WTC11 (cell line): ENCODE data around the gene HYCC2. TPM values are rescaled to one million over a fixed set of nuclear protein-coding genes. Genes with fewer than 3 reads are reported as not detected.

Experiments used
- ATAC-seq: fragments of 200-7000 bp; cut with Tn5 transposase; 2 replicates; pipeline ENCODE4 v1.10.0; 2021; ENCODE audit warnings: mild to moderate bottlenecking, moderate library complexity
- CTCF ChIA-PET: fragments of 300-600 bp; sonication (Branson Sonifier 250); formaldehyde crosslinking; loops from one replicate; lab custom pipeline; 2021; ENCODE audit warnings: antibody characterized with exemption; lab: Charles Lee
- POLR2A ChIA-PET: fragments of 350-600 bp; sonication (Branson Sonifier 250); formaldehyde crosslinking; loops from one replicate; lab custom pipeline; 2021; ENCODE audit warnings: antibody characterized with exemption; lab: Charles Lee
- DNase-seq: peaks from one replicate; pipeline ENCODE4 v3.0.0; 2021; ENCODE audit warnings: low spot score
- H3K27ac Mint-ChIP-seq: 2 replicates; pipeline ENCODE4 v1.8.0; 2021; ENCODE audit warnings: mixed read lengths
- H3K27me3 Mint-ChIP-seq: 2 replicates; pipeline ENCODE4 v1.8.0; 2021; ENCODE audit warnings: low read depth, mild to moderate bottlenecking, moderate library complexity, mixed read lengths
- H3K36me3 Mint-ChIP-seq: 2 replicates; pipeline ENCODE4 v1.8.0; 2021; ENCODE audit warnings: mixed read lengths
- H3K4me1 Mint-ChIP-seq: 2 replicates; pipeline ENCODE4 v1.8.0; 2022; ENCODE audit warnings: mixed read lengths
- H3K4me3 Mint-ChIP-seq: 2 replicates; pipeline ENCODE4 v1.8.0; 2021; ENCODE audit warnings: mild to moderate bottlenecking, moderate library complexity, mixed read lengths
- H3K9me3 Mint-ChIP-seq: 2 replicates; pipeline ENCODE4 v1.8.0; 2021; ENCODE audit warnings: mixed read lengths
- CBFB ChIP-seq: sonication (generic); formaldehyde crosslinking; IDR thresholded peaks from 2 replicates; pipeline ENCODE4 v1.8.1; 2022; ENCODE audit warnings: mild to moderate bottlenecking, low read depth, missing genetic modification reagents
- CREM ChIP-seq: sonication (generic); formaldehyde crosslinking; IDR thresholded peaks from 2 replicates; pipeline ENCODE4 v1.8.1; 2022; ENCODE audit warnings: mild to moderate bottlenecking, missing genetic modification reagents, moderate library complexity
- ETV6 ChIP-seq: sonication (generic); formaldehyde crosslinking; IDR thresholded peaks from 2 replicates; pipeline ENCODE4 v1.8.1; 2022; ENCODE audit warnings: mild to moderate bottlenecking, missing genetic modification reagents
- GABPB1 ChIP-seq: sonication (generic); formaldehyde crosslinking; IDR thresholded peaks from 2 replicates; pipeline ENCODE4 v1.8.1; 2023; ENCODE audit warnings: mild to moderate bottlenecking, missing genetic modification reagents
- GTF2I ChIP-seq: fragments of 250-450 bp; sonication (Bioruptor Pico); conservative IDR thresholded peaks from 2 replicates; pipeline ENCODE4 v1.4.0; 2021; ENCODE audit warnings: mild to moderate bottlenecking
- NFATC4 ChIP-seq: fragments of 250-450 bp; sonication (Bioruptor Pico); IDR thresholded peaks from 2 replicates; pipeline ENCODE4 v1.9.0; 2021; ENCODE audit warnings: mild to moderate bottlenecking
- NR3C1 ChIP-seq: sonication (generic); formaldehyde crosslinking; conservative IDR thresholded peaks from 2 replicates; pipeline ENCODE4 v1.8.1; 2023; ENCODE audit warnings: low read depth, mild to moderate bottlenecking, missing genetic modification reagents
- TEAD4 ChIP-seq: sonication (generic); formaldehyde crosslinking; IDR thresholded peaks from 2 replicates; pipeline ENCODE4 v1.8.0; 2022; ENCODE audit warnings: mild to moderate bottlenecking, missing genetic modification reagents
- ZNF423 ChIP-seq: fragments of 250-450 bp; sonication (Bioruptor Pico); IDR thresholded peaks from 2 replicates; pipeline ENCODE4 v2.1.2; 2022; ENCODE audit warnings: mild to moderate bottlenecking, moderate library complexity
- ZNF671 ChIP-seq: fragments of 250-450 bp; sonication (Bioruptor Pico); IDR thresholded peaks from 2 replicates; pipeline ENCODE4 v1.8.0; 2021; ENCODE audit warnings: mild to moderate bottlenecking
- total RNA-seq: library from RNA; stranded (reverse); gene quantifications from 3 replicates; pipeline ENCODE4 v1.2.3, GENCODE V29; 2021
- TF ChIP-seq, protein P1 (sequence below): sonication (generic); formaldehyde crosslinking; IDR thresholded peaks from 2 replicates; pipeline ENCODE4 v1.8.1; 2022; ENCODE audit warnings: mild to moderate bottlenecking, moderate library complexity, missing genetic modification reagents
- TF ChIP-seq, protein P2 (sequence below): sonication (generic); formaldehyde crosslinking; IDR thresholded peaks from 2 replicates; pipeline ENCODE4 v1.8.1; 2022; ENCODE audit warnings: low read depth, missing genetic modification reagents, borderline replicate concordance
- TF ChIP-seq, protein P3 (sequence below): fragments of 250-450 bp; sonication (Bioruptor Pico); IDR thresholded peaks from 2 replicates; pipeline ENCODE4 v1.8.0; 2021; ENCODE audit warnings: mild to moderate bottlenecking
- TF ChIP-seq, protein P4 (sequence below): sonication (generic); formaldehyde crosslinking; IDR thresholded peaks from 2 replicates; pipeline ENCODE4 v1.8.1; 2023; ENCODE audit warnings: mild to moderate bottlenecking, missing genetic modification reagents, borderline replicate concordance
- TF ChIP-seq, protein P5 (sequence below): sonication (generic); formaldehyde crosslinking; IDR thresholded peaks from 2 replicates; pipeline ENCODE4 v1.8.0; 2023; ENCODE audit warnings: mild to moderate bottlenecking, missing genetic modification reagents
- TF ChIP-seq, protein P6 (sequence below): sonication (generic); formaldehyde crosslinking; IDR thresholded peaks from 2 replicates; pipeline ENCODE4 v1.8.1; 2022; ENCODE audit warnings: low read depth, mild to moderate bottlenecking, moderate library complexity, missing genetic modification reagents, borderline replicate concordance
- TF ChIP-seq, protein P7 (sequence below): sonication (generic); formaldehyde crosslinking; IDR thresholded peaks from 2 replicates; pipeline ENCODE4 v1.8.1; 2022; ENCODE audit warnings: mild to moderate bottlenecking, missing genetic modification reagents, moderate library complexity, borderline replicate concordance
- TF ChIP-seq, protein P8 (sequence below): fragments of 250-450 bp; sonication (Bioruptor Pico); IDR thresholded peaks from 2 replicates; pipeline ENCODE4 v1.9.0; 2021; ENCODE audit warnings: mild to moderate bottlenecking

The HYCC2 gene
- total RNA-seq, 1 experiment from 2014 or later: 10.4 TPM

DNA sequence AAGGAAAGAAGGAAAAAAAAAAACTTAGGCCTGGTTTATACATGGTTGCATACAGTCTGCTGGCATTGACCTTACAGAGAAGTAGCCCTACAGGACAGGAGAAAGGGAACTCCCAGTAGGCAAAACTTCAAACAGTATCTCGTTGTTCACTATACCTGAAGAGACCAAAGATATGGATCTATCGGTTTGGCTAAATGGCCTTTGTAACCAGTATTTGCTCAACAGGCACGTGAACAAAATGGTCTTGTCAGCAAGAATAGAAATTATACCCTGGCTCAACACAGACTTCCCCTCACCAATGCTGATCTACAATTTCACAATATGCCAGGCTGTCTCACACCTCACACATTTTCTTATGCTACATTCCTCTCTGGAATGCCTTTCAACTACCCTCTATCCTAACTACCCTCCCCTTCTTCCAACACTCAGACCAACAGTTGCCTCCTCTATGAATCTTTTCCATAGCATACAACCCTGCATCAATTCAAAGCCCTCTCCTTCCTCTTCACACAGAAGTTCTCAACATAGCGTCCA lies 13.7 kb downstream of the HYCC2 start:
- no peaks in the 10 kb centered on the region for H3K4me1 Mint-ChIP-seq
- H3K9me3 Mint-ChIP-seq: no peaks in the 10 kb centered on the region
- CTCF ChIA-PET: no interaction called here
- no peaks in the 10 kb centered on the region for H3K36me3 Mint-ChIP-seq
- H3K27ac Mint-ChIP-seq: peak overlapping the region; percentile 17; the same call in 1 of the 2 replicates
- no peaks in the 10 kb centered on the region for H3K27me3 Mint-ChIP-seq
- no peak overlapping the region for H3K4me3 Mint-ChIP-seq
- DNase-seq (no peak), ATAC-seq (no peak)
- POLR2A ChIA-PET: no interaction called here
- TF ChIP-seq CREM (CRISPR knock-in tag) (no peak), GTF2I (CRISPR knock-in tag) (no peak), ETV6 (CRISPR knock-in tag) (no peak), GABPB1 (CRISPR knock-in tag) (peak; percentile 63)

DNA sequence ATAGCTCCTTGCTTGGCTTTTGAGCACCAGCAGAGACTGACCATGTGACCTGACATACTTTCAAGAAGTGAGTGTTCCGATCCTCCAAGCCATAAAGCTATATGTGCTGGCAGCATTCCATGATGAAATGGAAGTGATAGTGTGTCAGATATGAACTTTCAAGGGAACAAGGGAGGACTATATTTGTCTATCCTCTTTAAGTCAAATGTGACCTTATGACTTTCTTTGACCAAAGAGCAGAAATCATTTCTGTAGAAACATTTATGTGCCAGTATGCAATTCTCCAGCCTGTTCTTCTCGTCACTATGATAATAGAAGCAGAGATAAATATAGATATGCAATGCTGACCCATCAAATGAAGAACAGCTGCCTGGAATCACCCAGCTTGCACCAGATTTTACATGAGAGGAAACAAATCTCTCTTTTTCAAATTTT lies 14.4 kb downstream of the HYCC2 start:
- no peak for TF ChIP-seq NFATC4 (CRISPR knock-in tag)
- no peak for TF ChIP-seq ETV6 (CRISPR knock-in tag)
- TF ChIP-seq, protein P1, sequence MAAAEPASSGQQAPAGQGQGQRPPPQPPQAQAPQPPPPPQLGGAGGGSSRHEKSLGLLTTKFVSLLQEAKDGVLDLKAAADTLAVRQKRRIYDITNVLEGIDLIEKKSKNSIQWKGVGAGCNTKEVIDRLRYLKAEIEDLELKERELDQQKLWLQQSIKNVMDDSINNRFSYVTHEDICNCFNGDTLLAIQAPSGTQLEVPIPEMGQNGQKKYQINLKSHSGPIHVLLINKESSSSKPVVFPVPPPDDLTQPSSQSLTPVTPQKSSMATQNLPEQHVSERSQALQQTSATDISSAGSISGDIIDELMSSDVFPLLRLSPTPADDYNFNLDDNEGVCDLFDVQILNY (CRISPR knock-in tag): no peak
- TF ChIP-seq ZNF423 (CRISPR knock-in tag): no peak
- TF ChIP-seq, protein P2, sequence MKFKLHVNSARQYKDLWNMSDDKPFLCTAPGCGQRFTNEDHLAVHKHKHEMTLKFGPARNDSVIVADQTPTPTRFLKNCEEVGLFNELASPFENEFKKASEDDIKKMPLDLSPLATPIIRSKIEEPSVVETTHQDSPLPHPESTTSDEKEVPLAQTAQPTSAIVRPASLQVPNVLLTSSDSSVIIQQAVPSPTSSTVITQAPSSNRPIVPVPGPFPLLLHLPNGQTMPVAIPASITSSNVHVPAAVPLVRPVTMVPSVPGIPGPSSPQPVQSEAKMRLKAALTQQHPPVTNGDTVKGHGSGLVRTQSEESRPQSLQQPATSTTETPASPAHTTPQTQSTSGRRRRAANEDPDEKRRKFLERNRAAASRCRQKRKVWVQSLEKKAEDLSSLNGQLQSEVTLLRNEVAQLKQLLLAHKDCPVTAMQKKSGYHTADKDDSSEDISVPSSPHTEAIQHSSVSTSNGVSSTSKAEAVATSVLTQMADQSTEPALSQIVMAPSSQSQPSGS (CRISPR knock-in tag): no peak
- TF ChIP-seq ZNF671: no peak
- TF ChIP-seq, protein P3, sequence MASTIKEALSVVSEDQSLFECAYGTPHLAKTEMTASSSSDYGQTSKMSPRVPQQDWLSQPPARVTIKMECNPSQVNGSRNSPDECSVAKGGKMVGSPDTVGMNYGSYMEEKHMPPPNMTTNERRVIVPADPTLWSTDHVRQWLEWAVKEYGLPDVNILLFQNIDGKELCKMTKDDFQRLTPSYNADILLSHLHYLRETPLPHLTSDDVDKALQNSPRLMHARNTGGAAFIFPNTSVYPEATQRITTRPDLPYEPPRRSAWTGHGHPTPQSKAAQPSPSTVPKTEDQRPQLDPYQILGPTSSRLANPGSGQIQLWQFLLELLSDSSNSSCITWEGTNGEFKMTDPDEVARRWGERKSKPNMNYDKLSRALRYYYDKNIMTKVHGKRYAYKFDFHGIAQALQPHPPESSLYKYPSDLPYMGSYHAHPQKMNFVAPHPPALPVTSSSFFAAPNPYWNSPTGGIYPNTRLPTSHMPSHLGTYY (CRISPR knock-in tag): no peak
- TF ChIP-seq, protein P4, sequence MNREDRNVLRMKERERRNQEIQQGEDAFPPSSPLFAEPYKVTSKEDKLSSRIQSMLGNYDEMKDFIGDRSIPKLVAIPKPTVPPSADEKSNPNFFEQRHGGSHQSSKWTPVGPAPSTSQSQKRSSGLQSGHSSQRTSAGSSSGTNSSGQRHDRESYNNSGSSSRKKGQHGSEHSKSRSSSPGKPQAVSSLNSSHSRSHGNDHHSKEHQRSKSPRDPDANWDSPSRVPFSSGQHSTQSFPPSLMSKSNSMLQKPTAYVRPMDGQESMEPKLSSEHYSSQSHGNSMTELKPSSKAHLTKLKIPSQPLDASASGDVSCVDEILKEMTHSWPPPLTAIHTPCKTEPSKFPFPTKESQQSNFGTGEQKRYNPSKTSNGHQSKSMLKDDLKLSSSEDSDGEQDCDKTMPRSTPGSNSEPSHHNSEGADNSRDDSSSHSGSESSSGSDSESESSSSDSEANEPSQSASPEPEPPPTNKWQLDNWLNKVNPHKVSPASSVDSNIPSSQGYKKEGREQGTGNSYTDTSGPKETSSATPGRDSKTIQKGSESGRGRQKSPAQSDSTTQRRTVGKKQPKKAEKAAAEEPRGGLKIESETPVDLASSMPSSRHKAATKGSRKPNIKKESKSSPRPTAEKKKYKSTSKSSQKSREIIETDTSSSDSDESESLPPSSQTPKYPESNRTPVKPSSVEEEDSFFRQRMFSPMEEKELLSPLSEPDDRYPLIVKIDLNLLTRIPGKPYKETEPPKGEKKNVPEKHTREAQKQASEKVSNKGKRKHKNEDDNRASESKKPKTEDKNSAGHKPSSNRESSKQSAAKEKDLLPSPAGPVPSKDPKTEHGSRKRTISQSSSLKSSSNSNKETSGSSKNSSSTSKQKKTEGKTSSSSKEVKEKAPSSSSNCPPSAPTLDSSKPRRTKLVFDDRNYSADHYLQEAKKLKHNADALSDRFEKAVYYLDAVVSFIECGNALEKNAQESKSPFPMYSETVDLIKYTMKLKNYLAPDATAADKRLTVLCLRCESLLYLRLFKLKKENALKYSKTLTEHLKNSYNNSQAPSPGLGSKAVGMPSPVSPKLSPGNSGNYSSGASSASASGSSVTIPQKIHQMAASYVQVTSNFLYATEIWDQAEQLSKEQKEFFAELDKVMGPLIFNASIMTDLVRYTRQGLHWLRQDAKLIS (CRISPR knock-in tag): no peak
- no peak for TF ChIP-seq GTF2I (CRISPR knock-in tag)
- TF ChIP-seq TEAD4: no peak
- TF ChIP-seq CBFB (CRISPR knock-in tag): no peak
- TF ChIP-seq, all 79 proteins: peak for 0
- DNase-seq (no peak), ATAC-seq (no peak)
- H3K36me3 Mint-ChIP-seq: no peaks in the 10 kb centered on the region
- no peak overlapping the region for H3K4me3 Mint-ChIP-seq
- CTCF ChIA-PET: interaction anchor here (1.0 kb wide), 1 partner anchor 13 kb away, joined by 4 read pairs; no protein-coding TSS in a partner anchor
- no peaks in the 10 kb centered on the region for H3K9me3 Mint-ChIP-seq
- no peak overlapping the region for H3K27ac Mint-ChIP-seq
- H3K4me1 Mint-ChIP-seq: no peaks in the 10 kb centered on the region
- POLR2A ChIA-PET: no interaction called here
- no peaks in the 10 kb centered on the region for H3K27me3 Mint-ChIP-seq

DNA sequence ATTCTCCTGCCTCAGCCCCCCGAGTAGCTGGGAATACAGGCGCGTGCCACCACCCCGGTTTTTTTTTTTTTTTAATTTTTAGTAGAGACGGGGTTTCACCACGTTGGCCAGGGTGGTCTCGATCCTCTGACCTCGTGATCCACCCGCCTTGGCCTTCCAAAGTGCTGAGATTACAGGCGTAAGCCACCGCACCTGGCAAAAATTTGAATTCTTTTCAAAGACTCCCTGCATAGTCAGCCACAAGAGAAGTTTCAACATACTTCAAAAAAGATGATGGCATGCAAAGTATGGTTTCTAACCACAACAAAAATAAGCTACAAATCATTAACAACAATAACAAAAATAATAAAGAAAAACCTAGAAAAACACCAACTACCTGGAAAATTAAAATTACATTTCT lies 22.0 kb downstream of the HYCC2 start:
- DNase-seq (no peak), ATAC-seq (no peak)
- no peak overlapping the region for H3K27ac Mint-ChIP-seq
- H3K4me3 Mint-ChIP-seq: no peak overlapping the region
- peaks cover 8% of the 10 kb centered on the region; the same call in 1 of the 2 replicates for H3K9me3 Mint-ChIP-seq
- no peaks in the 10 kb centered on the region; the same call in 1 of the 2 replicates for H3K36me3 Mint-ChIP-seq
- CTCF ChIA-PET: no interaction called here
- H3K4me1 Mint-ChIP-seq: no peaks in the 10 kb centered on the region
- no peaks in the 10 kb centered on the region for H3K27me3 Mint-ChIP-seq
- POLR2A ChIA-PET: interaction anchor here (1.1 kb wide), 1 partner anchor 77 kb away, joined by 4 read pairs; no protein-coding TSS in a partner anchor
- TF ChIP-seq, protein P5, sequence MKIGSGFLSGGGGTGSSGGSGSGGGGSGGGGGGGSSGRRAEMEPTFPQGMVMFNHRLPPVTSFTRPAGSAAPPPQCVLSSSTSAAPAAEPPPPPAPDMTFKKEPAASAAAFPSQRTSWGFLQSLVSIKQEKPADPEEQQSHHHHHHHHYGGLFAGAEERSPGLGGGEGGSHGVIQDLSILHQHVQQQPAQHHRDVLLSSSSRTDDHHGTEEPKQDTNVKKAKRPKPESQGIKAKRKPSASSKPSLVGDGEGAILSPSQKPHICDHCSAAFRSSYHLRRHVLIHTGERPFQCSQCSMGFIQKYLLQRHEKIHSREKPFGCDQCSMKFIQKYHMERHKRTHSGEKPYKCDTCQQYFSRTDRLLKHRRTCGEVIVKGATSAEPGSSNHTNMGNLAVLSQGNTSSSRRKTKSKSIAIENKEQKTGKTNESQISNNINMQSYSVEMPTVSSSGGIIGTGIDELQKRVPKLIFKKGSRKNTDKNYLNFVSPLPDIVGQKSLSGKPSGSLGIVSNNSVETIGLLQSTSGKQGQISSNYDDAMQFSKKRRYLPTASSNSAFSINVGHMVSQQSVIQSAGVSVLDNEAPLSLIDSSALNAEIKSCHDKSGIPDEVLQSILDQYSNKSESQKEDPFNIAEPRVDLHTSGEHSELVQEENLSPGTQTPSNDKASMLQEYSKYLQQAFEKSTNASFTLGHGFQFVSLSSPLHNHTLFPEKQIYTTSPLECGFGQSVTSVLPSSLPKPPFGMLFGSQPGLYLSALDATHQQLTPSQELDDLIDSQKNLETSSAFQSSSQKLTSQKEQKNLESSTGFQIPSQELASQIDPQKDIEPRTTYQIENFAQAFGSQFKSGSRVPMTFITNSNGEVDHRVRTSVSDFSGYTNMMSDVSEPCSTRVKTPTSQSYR (CRISPR knock-in tag): no peak
- TF ChIP-seq, protein P6, sequence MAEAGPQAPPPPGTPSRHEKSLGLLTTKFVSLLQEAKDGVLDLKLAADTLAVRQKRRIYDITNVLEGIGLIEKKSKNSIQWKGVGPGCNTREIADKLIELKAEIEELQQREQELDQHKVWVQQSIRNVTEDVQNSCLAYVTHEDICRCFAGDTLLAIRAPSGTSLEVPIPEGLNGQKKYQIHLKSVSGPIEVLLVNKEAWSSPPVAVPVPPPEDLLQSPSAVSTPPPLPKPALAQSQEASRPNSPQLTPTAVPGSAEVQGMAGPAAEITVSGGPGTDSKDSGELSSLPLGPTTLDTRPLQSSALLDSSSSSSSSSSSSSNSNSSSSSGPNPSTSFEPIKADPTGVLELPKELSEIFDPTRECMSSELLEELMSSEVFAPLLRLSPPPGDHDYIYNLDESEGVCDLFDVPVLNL: no peak
- TF ChIP-seq NR3C1 (CRISPR knock-in tag) (no peak), TEAD4 (no peak)
- TF ChIP-seq, protein P7, sequence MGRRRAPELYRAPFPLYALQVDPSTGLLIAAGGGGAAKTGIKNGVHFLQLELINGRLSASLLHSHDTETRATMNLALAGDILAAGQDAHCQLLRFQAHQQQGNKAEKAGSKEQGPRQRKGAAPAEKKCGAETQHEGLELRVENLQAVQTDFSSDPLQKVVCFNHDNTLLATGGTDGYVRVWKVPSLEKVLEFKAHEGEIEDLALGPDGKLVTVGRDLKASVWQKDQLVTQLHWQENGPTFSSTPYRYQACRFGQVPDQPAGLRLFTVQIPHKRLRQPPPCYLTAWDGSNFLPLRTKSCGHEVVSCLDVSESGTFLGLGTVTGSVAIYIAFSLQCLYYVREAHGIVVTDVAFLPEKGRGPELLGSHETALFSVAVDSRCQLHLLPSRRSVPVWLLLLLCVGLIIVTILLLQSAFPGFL (CRISPR knock-in tag): no peak
- TF ChIP-seq, protein P8, sequence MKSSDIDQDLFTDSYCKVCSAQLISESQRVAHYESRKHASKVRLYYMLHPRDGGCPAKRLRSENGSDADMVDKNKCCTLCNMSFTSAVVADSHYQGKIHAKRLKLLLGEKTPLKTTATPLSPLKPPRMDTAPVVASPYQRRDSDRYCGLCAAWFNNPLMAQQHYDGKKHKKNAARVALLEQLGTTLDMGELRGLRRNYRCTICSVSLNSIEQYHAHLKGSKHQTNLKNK (CRISPR knock-in tag): no peak
